GM18907 (cell line): Measurements from ENCODE around the gene TRMT10C.
"Not testable (repeated sequence)": the region's sequence is repeated elsewhere in the genome, so short reads cannot be mapped to it uniquely, and the experiment has no call there.

Experiments used
- ATAC-seq: cut with Tn5 transposase; IDR thresholded peaks from one replicate; pipeline ENCODE4 v1.9.1; 2021; ENCODE audit warnings: mild to moderate bottlenecking, moderate library complexity; ENCODE audit not compliant: unreplicated experiment

TRMT10C gene

GRCh38 chr3:101561630-101562328 lies at the start of gene TRMT10C:
Gene TRMT10C (plus strand): TSS chr3:101561868. CDS start chr3:101564782, 2,914 bp downstream.
- peak; percentile 99 for ATAC-seq

- peak; percentile 26 for ATAC-seq
Measured at GRCh38 chr3:101512396-101512645, 49.3 kb upstream of the TRMT10C start.

- ATAC-seq = peak; percentile 65
Measured at GRCh38 chr3:101512646-101513418, 48.8 kb upstream of the TRMT10C start, which contains the start of gene SENP7. Gene SENP7 (minus strand): TSS chr3:101513212. CDS start chr3:101513130, 82 bp downstream.

- peak; percentile 41 for ATAC-seq
Measured at GRCh38 chr3:101513419-101513986, 48.2 kb upstream of the TRMT10C start.

GRCh38 chr3:101518421-101518871 lies 43.2 kb upstream of the TRMT10C start:
- ATAC-seq = peak; percentile 98

- ATAC-seq = no peak
Measured at GRCh38 chr3:101519685-101520365, 41.8 kb upstream of the TRMT10C start.

GRCh38 chr3:101521211-101521701 lies 40.4 kb upstream of the TRMT10C start:
- ATAC-seq = no peak

GRCh38 chr3:101527441-101527840 lies 34.2 kb upstream of the TRMT10C start:
- ATAC-seq = no peak

- no peak for ATAC-seq
Measured at GRCh38 chr3:101527906-101528305, 33.8 kb upstream of the TRMT10C start.

GRCh38 chr3:101529816-101530685 lies 31.6 kb upstream of the TRMT10C start:
- ATAC-seq = no peak

GRCh38 chr3:101530686-101531047 lies 31.0 kb upstream of the TRMT10C start:
- no peak for ATAC-seq

- ATAC-seq = no peak
Measured at GRCh38 chr3:101531473-101532086, 30.1 kb upstream of the TRMT10C start.

GRCh38 chr3:101532783-101533602 lies 28.7 kb upstream of the TRMT10C start:
- ATAC-seq = no peak

GRCh38 chr3:101533603-101533968 lies 28.1 kb upstream of the TRMT10C start:
- no peak for ATAC-seq

GRCh38 chr3:101535221-101535620 lies 26.4 kb upstream of the TRMT10C start:
- ATAC-seq = no peak

GRCh38 chr3:101536266-101536665 lies 25.4 kb upstream of the TRMT10C start:
- ATAC-seq = no peak

- not testable (repeated sequence) for ATAC-seq
Measured at GRCh38 chr3:101536955-101537354, 24.7 kb upstream of the TRMT10C start.

- no peak for ATAC-seq
Measured at GRCh38 chr3:101542957-101543356, 18.7 kb upstream of the TRMT10C start.
